Keratinocyte (primary cell): ENCODE data around the gene NPTXR. TPM values are rescaled to one million over a fixed set of nuclear protein-coding genes. Genes with fewer than 3 reads are reported as not detected.

ENCODE experiments used
- DNase-seq: peaks from one replicate; pipeline ENCODE4 v3.0.0-alpha.2; 2011; ENCODE audit warnings: low read depth, missing footprints, low spot score
- FAIRE-seq: peaks from 2 replicates; lab custom pipeline; 2011; peaks lifted over from hg19 to GRCh38; lab: Jason Lieb, UNC
- H2AFZ ChIP-seq: 2 replicates; pipeline ENCODE4 v1.6.0; 2012; ENCODE audit warnings: low read length, control low read depth, inconsistent platforms; ENCODE audit not compliant: control insufficient read depth
- H3K27ac ChIP-seq: 2 replicates; pipeline ENCODE4 v1.5.1; 2011; ENCODE audit warnings: low read length; ENCODE audit not compliant: control insufficient read depth, insufficient read depth
- H3K27me3 ChIP-seq: 3 replicates; pipeline ENCODE4 v1.6.0; 2011; ENCODE audit warnings: low read length; ENCODE audit not compliant: control insufficient read depth, insufficient read depth; ENCODE audit errors: extremely low read depth
- H3K36me3 ChIP-seq, 2 experiments: 2 replicates in 1 of 2; 3 replicates in 1 of 2; pipeline ENCODE4 v1.5.1; 2011; ENCODE audit warnings: low read length in 2 of 2, mild to moderate bottlenecking in 1 of 2; ENCODE audit not compliant: control insufficient read depth in 2 of 2, insufficient read depth in 2 of 2; ENCODE audit errors: extremely low read depth in 1 of 2
- H3K4me1 ChIP-seq: 3 replicates; pipeline ENCODE4 v1.5.1; 2011; ENCODE audit warnings: low read length; ENCODE audit not compliant: control insufficient read depth, insufficient read depth; ENCODE audit errors: extremely low read depth
- H3K4me2 ChIP-seq: 3 replicates; pipeline ENCODE4 v1.6.0; 2011; ENCODE audit warnings: low read depth, low read length; ENCODE audit not compliant: control insufficient read depth, insufficient read depth; ENCODE audit errors: extremely low read depth
- H3K4me3 ChIP-seq, 3 experiments: fragments of 200-600 bp in 1 of 3; sonication (generic) in 1 of 3; 2 replicates in 2 of 3; 3 replicates in 1 of 3; pipeline ENCODE4 v1.5.1; 2011 to 2016; ENCODE audit warnings: low read length in 3 of 3, mild to moderate bottlenecking in 3 of 3, control low read depth in 2 of 3, inconsistent platforms in 1 of 3, low read depth in 1 of 3, mixed read lengths in 1 of 3, mixed run types in 1 of 3, moderate library complexity in 1 of 3; ENCODE audit not compliant: control insufficient read depth in 2 of 3, insufficient read depth in 2 of 3; ENCODE audit errors: extremely low read depth in 1 of 3
- H3K79me2 ChIP-seq: 2 replicates; pipeline ENCODE4 v1.6.0; 2012; ENCODE audit warnings: low read length; ENCODE audit not compliant: control insufficient read depth, insufficient read depth
- H3K9ac ChIP-seq: 3 replicates; pipeline ENCODE4 v1.6.0; 2011; ENCODE audit warnings: low read length; ENCODE audit not compliant: control insufficient read depth, insufficient read depth; ENCODE audit errors: extremely low read depth
- H3K9me1 ChIP-seq: 3 replicates; pipeline ENCODE4 v1.6.0; 2011; ENCODE audit warnings: low read length; ENCODE audit not compliant: control insufficient read depth, insufficient read depth; ENCODE audit errors: extremely low read depth
- H3K9me3 ChIP-seq: 2 replicates; pipeline ENCODE4 v1.5.1; 2012; ENCODE audit warnings: low read depth, low read length; ENCODE audit not compliant: control insufficient read depth
- H4K20me1 ChIP-seq: 3 replicates; pipeline ENCODE4 v1.6.0; 2011; ENCODE audit warnings: low read length; ENCODE audit not compliant: control insufficient read depth, insufficient read depth; ENCODE audit errors: extremely low read depth
- CTCF ChIP-seq, 3 experiments: IDR thresholded peaks in 1 of 3; conservative IDR thresholded peaks in 1 of 3; optimal IDR thresholded peaks in 1 of 3; 2 replicates in 2 of 3; 3 replicates in 1 of 3; pipeline versions ENCODE3 to v1.5.1; 2011; ENCODE audit warnings: low read length in 3 of 3, mild to moderate bottlenecking in 3 of 3, moderate library complexity in 2 of 3, control low read depth in 1 of 3, inconsistent platforms in 1 of 3; ENCODE audit not compliant: insufficient read depth in 2 of 3; ENCODE audit errors: extremely low read depth in 1 of 3
- EZH2 ChIP-seq: IDR thresholded peaks from one replicate; pipeline ENCODE4 v1.6.1; 2012; ENCODE audit warnings: inconsistent platforms, mild to moderate bottlenecking, low read length, moderate library complexity
- dilution Hi-C: fragments of 300-500 bp; cut with MboI; formaldehyde crosslinking; loops from one replicate; pipeline ENCODE4 v1.7.0; 2020; ENCODE audit warnings: low sequenced_read_pairs; ENCODE audit not compliant: extremely low pct_ligation_motif_present
- polyA plus RNA-seq, 5 experiments: library from polyadenylated mRNA; depleted of rRNA in 3 of 5; stranded (reverse) in 3 of 5; stranded (forward) in 1 of 5; unstranded in 1 of 5; fragments of >200 nt; gene quantifications; 1 replicate in 1 of 5; 2 replicates in 3 of 5; 3 replicates in 1 of 5; pipeline versions ENCODE4 v1.2.1 to v1.2.3, GENCODE V29; 2011 to 2012; ENCODE audit warnings: missing spikeins in 2 of 5, low read depth in 1 of 5, low replicate concordance in 1 of 5

Gene NPTXR
- polyA plus RNA-seq, 1 donor (not counting 4 experiments of a cell fraction or from before 2014, with no cell fraction given) = 0.03 TPM

GRCh38 chr22:38841635-38842034 lies 2.2 kb downstream of the NPTXR start:
- Histone ChIP-seq H4K20me1 (peaks cover 8% of the 10 kb centered on the region), H3K4me3 (no peak overlapping the region), H3K9me3 (no peaks in the 10 kb centered on the region), H3K9me1 (no peaks in the 10 kb centered on the region), H3K27ac (no peak overlapping the region), H3K4me1 (peaks cover 3% of the 10 kb centered on the region), H3K36me3 (no peaks in the 10 kb centered on the region), H3K9ac (no peak overlapping the region), H3K4me2 (no peak overlapping the region), H3K79me2 (no peaks in the 10 kb centered on the region), H2AFZ (no peak overlapping the region), H3K27me3 (peaks cover 58% of the 10 kb centered on the region)
- TF ChIP-seq CTCF (optimal IDR thresholded peaks at IDR 0.05 in 1 of 3, IDR thresholded peaks at IDR 0.05 in 1 of 3, conservative IDR thresholded peaks at IDR 0.05 in 1 of 3; ENCODE audit: extremely low read depth in 1 of 3, insufficient read depth in 2 of 3, low read length in 3 of 3) (no peak), EZH2 (no peak)
- FAIRE-seq (no peak), DNase-seq (no peak)
- dilution Hi-C loops = no loop called here

GRCh38 chr22:38841211-38841610 lies 2.6 kb downstream of the NPTXR start:
- H3K79me2 ChIP-seq = no peaks in the 10 kb centered on the region
- DNase-seq (no peak), FAIRE-seq (no peak)
- dilution Hi-C loops = no loop called here
- no peak overlapping the region for H3K4me2 ChIP-seq
- H3K4me3 ChIP-seq = no peak overlapping the region
- peaks cover 3% of the 10 kb centered on the region for H3K4me1 ChIP-seq
- H2AFZ ChIP-seq = no peak overlapping the region
- H3K36me3 ChIP-seq = no peaks in the 10 kb centered on the region
- TF ChIP-seq CTCF (optimal IDR thresholded peaks at IDR 0.05 in 1 of 3, IDR thresholded peaks at IDR 0.05 in 1 of 3, conservative IDR thresholded peaks at IDR 0.05 in 1 of 3; ENCODE audit: extremely low read depth in 1 of 3, insufficient read depth in 2 of 3, low read length in 3 of 3) (no peak), EZH2 (no peak)
- peaks cover 58% of the 10 kb centered on the region for H3K27me3 ChIP-seq
- no peak overlapping the region for H3K27ac ChIP-seq
- no peaks in the 10 kb centered on the region for H3K9me3 ChIP-seq
- peaks cover 8% of the 10 kb centered on the region for H4K20me1 ChIP-seq
- no peak overlapping the region for H3K9ac ChIP-seq
- no peaks in the 10 kb centered on the region for H3K9me1 ChIP-seq
